Endodermal cell (in vitro differentiated cells): ENCODE data around the gene ABAT. TPM values are rescaled to one million over a fixed set of nuclear protein-coding genes. Genes with fewer than 3 reads are reported as not detected.

ENCODE experiments used
- DNase-seq: peaks from one replicate; pipeline ENCODE4 v3.0.0-alpha.2; 2017
- H3K27ac ChIP-seq: 2 replicates; pipeline ENCODE4 v1.5.1; 2013; ENCODE audit warnings: mild to moderate bottlenecking, low read depth, low read length, moderate library complexity
- H3K27me3 ChIP-seq: 2 replicates; pipeline ENCODE4 v1.6.1; 2013; ENCODE audit warnings: mild to moderate bottlenecking, low read length, moderate library complexity; ENCODE audit not compliant: insufficient read depth, control insufficient read depth, poor library complexity, severe bottlenecking
- H3K36me3 ChIP-seq: 2 replicates; pipeline ENCODE4 v1.7.0; 2013; ENCODE audit warnings: mild to moderate bottlenecking, low read length, moderate library complexity; ENCODE audit not compliant: control insufficient read depth, insufficient read depth
- H3K4me1 ChIP-seq: one replicate; pipeline ENCODE4 v1.7.0; 2013; ENCODE audit warnings: low read length; ENCODE audit not compliant: control insufficient read depth, insufficient read depth
- H3K4me3 ChIP-seq: 2 replicates; pipeline ENCODE4 v1.5.1; 2013; ENCODE audit warnings: mild to moderate bottlenecking, low read length, moderate library complexity
- H3K9ac ChIP-seq: 2 replicates; pipeline ENCODE4 v1.6.1; 2013; ENCODE audit warnings: mild to moderate bottlenecking, low read length, moderate library complexity; ENCODE audit not compliant: poor library complexity, severe bottlenecking; ENCODE audit errors: extremely low read depth
- H3K9me3 ChIP-seq: 2 replicates; pipeline ENCODE4 v1.6.1; 2013; ENCODE audit warnings: mild to moderate bottlenecking, low read length, moderate library complexity; ENCODE audit not compliant: control insufficient read depth
- H3K27ac Mint-ChIP-seq: 2 replicates; pipeline ENCODE4 v1.8.0; 2020; ENCODE audit warnings: mixed read lengths
- H3K27me3 Mint-ChIP-seq: 2 replicates; pipeline ENCODE4 v1.8.0; 2021; ENCODE audit warnings: mild to moderate bottlenecking, mixed read lengths; ENCODE audit not compliant: insufficient read depth
- H3K36me3 Mint-ChIP-seq: 2 replicates; pipeline ENCODE4 v1.8.0; 2020; ENCODE audit warnings: low read depth, mixed read lengths
- H3K4me1 Mint-ChIP-seq: 2 replicates; pipeline ENCODE4 v1.8.0; 2020; ENCODE audit warnings: mixed read lengths
- H3K4me3 Mint-ChIP-seq: 2 replicates; pipeline ENCODE4 v1.8.0; 2020; ENCODE audit warnings: mild to moderate bottlenecking, moderate library complexity, mixed read lengths
- H3K9me3 Mint-ChIP-seq: 2 replicates; pipeline ENCODE4 v1.8.0; 2020; ENCODE audit warnings: mild to moderate bottlenecking, mixed read lengths
- WGBS, 2 experiments: methylation state at CpG; one replicate each; pipeline versions ENCODE4 v1.1.5 to v1.1.7; 2013; ENCODE audit warnings: missing lambda C conversion rate in 2 of 2, mixed read lengths in 1 of 2; ENCODE audit not compliant: insufficient coverage in 1 of 2, insufficient read length in 1 of 2; 5-methylcytosine and 5-hydroxymethylcytosine counted together
- total RNA-seq, 2 donors: library from RNA; stranded (reverse); fragmentation: NEBNext Ultra II Directional in 1 of 2; extraction: Animal tissue kit (Norgen Biotek cat#: 25700) in 1 of 2; gene quantifications; 2 replicates in 1 of 2; 3 replicates in 1 of 2; pipeline ENCODE4 v1.2.1, GENCODE V29; 2021
- TF ChIP-seq, protein P1 (sequence below): fragments of 200-600 bp; sonication (generic); conservative IDR thresholded peaks from 2 replicates; pipeline ENCODE4 v1.5.0; 2021; ENCODE audit warnings: antibody characterized with exemption, mild to moderate bottlenecking

Gene ABAT
- total RNA-seq, 2 donors from 2014 or later, result 9.7 to 13.6 TPM

DNA sequence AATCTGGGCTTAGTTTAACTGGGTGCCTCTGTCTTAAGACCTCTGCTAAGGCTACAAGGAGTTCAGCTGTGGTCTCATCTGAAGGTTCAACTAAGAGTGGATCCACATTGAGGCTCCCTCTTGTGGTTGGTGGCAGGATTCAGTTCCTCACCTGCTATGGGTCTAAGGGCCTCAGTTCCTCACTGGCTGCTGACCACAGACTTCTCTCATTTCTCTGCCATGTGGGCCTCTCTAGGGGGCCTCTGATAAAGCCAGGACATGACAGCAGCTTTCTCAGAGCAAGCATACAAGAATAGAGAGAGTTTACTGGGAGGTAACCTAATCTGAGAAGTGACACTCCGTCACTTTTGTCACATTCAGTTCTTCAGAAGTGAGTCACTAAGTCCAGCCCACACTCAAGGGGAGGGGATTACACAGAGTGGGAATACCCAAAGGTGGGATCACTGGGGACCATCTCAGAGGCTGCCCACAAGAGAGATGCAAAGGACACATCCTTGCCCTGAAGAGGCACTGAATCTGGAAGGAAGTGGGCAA, 19.2 kb upstream of the ABAT start:
- WGBS, 2 experiments, result 77% methylated on average over 1 of the region's 1 CpG; no CpG with 5 or more reads in 1 of the 2 experiments
- peaks cover 8% of the 10 kb centered on the region for H3K4me1 Mint-ChIP-seq
- peak; percentile 85 for DNase-seq

DNA sequence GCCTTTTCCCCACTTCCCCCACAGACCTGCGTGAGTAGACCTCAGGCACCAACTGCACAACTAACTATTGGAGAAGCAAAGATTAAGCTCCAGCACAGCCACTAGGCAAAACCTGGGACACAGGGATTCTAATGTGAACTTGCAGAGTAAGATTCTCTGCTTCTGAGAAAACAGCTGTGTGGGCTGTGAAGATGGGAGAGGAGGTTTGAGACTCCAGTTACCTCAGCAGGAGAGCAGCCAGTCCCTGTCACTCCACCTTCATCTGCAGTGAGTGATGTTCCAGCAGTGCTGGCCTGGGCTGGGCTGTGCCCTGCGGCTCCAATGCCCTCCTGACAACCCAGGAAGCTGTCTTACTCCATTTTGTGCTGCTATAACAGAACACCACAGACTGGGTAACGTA, 18.0 kb upstream of the ABAT start:
- Mint-ChIP-seq H3K4me1 (peaks cover 8% of the 10 kb centered on the region), H3K9me3 (peaks cover 2% of the 10 kb centered on the region), H3K36me3 (no peaks in the 10 kb centered on the region), H3K27ac (no peak overlapping the region), H3K27me3 (peaks cover 17% of the 10 kb centered on the region), H3K4me3 (no peak overlapping the region)
- H3K9ac ChIP-seq, result no peak overlapping the region
- no peaks in the 10 kb centered on the region for H3K27me3 ChIP-seq
- no peaks in the 10 kb centered on the region for H3K9me3 ChIP-seq
- no peak overlapping the region for H3K27ac ChIP-seq
- TF ChIP-seq, protein P1, sequence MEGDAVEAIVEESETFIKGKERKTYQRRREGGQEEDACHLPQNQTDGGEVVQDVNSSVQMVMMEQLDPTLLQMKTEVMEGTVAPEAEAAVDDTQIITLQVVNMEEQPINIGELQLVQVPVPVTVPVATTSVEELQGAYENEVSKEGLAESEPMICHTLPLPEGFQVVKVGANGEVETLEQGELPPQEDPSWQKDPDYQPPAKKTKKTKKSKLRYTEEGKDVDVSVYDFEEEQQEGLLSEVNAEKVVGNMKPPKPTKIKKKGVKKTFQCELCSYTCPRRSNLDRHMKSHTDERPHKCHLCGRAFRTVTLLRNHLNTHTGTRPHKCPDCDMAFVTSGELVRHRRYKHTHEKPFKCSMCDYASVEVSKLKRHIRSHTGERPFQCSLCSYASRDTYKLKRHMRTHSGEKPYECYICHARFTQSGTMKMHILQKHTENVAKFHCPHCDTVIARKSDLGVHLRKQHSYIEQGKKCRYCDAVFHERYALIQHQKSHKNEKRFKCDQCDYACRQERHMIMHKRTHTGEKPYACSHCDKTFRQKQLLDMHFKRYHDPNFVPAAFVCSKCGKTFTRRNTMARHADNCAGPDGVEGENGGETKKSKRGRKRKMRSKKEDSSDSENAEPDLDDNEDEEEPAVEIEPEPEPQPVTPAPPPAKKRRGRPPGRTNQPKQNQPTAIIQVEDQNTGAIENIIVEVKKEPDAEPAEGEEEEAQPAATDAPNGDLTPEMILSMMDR, result no peak
- WGBS, 2 experiments, result 50 to 61% methylated on average over 2 to 3 of the region's 3 CpGs
- no peak overlapping the region for H3K4me3 ChIP-seq
- no peaks in the 10 kb centered on the region for H3K4me1 ChIP-seq
- H3K36me3 ChIP-seq, result no peaks in the 10 kb centered on the region
- no peak for DNase-seq

More for the DNA sequence above, 19.2 kb upstream of the ABAT start:
- peaks cover 2% of the 10 kb centered on the region for H3K9me3 Mint-ChIP-seq
- H3K27me3 ChIP-seq, result no peaks in the 10 kb centered on the region
- no peaks in the 10 kb centered on the region for H3K4me1 ChIP-seq
- H3K36me3 ChIP-seq, result no peaks in the 10 kb centered on the region
- H3K9me3 ChIP-seq, result no peaks in the 10 kb centered on the region
- no peak overlapping the region for H3K27ac Mint-ChIP-seq
- H3K9ac ChIP-seq, result no peak overlapping the region
- no peak overlapping the region for H3K4me3 Mint-ChIP-seq
- H3K27ac ChIP-seq, result no peak overlapping the region
- H3K4me3 ChIP-seq, result no peak overlapping the region
- peaks cover 17% of the 10 kb centered on the region for H3K27me3 Mint-ChIP-seq
- no peaks in the 10 kb centered on the region for H3K36me3 Mint-ChIP-seq
- TF ChIP-seq, protein P1, result peak; percentile 85

DNA sequence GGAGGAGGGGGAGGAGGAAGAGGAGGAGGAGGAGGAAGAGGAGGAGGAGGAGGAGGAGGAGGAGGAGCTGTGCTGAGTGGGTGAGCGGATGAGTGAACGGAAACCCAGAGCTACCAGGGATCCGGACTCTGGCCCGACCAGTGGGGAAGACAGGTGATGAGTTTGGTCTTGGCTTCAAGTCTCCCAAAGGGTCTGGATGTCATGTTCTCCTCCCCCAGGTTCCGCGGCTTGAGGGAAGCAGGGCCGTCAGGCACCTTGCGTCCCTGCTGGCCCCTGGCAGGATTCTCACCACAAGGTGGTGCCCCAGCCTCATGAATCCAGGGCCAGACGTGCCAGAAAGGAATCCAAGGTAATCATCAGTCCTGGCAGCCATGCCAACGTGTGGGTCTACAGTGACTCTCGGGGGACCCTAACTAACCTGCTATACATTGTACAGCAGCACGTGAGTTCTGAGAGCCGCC, 13.5 kb upstream of the ABAT start:
- 12 to 21% methylated on average over 5 to 13 of the region's 13 CpGs for WGBS, 2 experiments
- no peak overlapping the region for H3K27ac Mint-ChIP-seq
- DNase-seq, result peak; percentile 96

More for the DNA sequence above, 13.5 kb upstream of the ABAT start:
- Histone ChIP-seq H3K36me3 (no peaks in the 10 kb centered on the region), H3K9me3 (no peaks in the 10 kb centered on the region), H3K4me1 (no peaks in the 10 kb centered on the region), H3K27me3 (no peaks in the 10 kb centered on the region), H3K4me3 (no peak overlapping the region), H3K9ac (no peak overlapping the region), H3K27ac (no peak overlapping the region)
- Mint-ChIP-seq H3K36me3 (no peaks in the 10 kb centered on the region), H3K27me3 (peaks cover 13% of the 10 kb centered on the region), H3K4me1 (peaks cover 11% of the 10 kb centered on the region), H3K4me3 (no peak overlapping the region), H3K9me3 (no peaks in the 10 kb centered on the region)
- TF ChIP-seq, protein P1, result peak; percentile 83
